NCI-H69 (cell line): ENCODE results near the gene CLEC4F.

Experiments used
- DNase-seq: peaks from one replicate; lab custom pipeline; 2025; lab: John Stamatoyannopoulos, UW

CLEC4F gene

DNA sequence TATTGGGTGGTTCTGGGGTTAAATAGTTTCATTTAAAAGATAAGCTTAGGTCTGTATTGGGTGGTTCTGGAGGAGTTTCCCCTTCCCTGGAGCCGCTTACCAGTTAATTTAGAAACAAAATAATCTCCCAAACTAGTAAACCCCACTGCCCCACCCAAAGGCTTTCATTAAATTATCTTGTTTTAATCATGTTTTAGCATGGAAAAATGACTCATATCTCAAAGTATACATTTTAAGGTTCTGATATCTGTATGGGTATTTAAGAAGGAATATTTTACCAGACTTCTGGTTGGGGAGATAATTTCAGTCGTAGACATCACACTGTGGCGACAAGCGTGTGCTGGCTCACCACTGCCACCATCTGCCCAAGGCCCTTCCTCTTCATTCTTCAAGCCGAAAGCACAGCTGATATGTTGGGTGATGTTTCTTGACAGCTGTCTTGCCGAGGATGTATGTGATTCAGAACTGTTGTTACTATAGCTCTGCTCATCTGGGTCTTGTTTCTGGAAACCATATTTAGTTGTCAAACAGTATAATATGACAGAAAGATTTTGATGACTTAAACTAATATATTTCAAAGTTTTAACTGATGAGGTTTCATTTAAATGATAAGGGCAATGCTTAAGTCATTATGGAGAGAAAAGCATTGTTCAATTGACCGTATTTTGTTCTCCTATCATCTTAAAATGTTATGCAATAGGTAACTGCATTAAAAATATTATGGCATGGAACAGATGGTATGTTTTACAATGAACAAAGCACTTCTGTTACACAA lies 35.1 kb downstream of the CLEC4F start:
- DNase-seq: peak; percentile 53

GRCh38 chr2:70784320-70784719 lies 36.1 kb downstream of the CLEC4F start:
- no peak for DNase-seq

DNA sequence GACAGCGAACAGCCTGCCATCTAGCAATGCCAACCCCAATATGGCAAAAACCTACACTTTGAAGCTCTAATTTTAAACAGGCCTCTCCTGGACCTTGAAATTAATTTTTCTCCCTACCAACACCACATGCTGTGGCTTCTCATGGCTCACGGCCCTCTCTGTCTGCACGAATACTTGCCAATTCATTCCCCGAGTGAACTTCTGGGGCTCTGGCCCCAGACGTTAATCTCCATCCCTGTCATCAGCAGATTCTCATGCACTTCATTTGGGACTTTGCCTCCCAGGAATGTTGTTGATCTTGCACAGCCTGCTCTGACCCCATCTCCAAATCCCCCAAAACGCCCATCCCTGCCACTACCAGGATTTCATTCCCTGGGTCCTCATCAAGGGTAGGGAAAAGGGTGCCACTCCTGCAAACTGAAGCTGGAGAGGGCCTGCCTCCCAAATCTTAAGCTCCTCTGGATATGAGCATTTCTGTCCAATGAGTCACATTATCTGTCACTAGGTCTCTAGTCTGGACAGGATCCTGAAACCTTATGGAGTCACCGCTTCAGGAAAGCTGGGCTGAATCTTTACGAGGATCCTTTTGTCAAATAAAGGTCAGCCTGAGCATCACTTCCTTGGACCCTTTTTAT lies 40.4 kb downstream of the CLEC4F start:
- DNase-seq: no peak

DNA sequence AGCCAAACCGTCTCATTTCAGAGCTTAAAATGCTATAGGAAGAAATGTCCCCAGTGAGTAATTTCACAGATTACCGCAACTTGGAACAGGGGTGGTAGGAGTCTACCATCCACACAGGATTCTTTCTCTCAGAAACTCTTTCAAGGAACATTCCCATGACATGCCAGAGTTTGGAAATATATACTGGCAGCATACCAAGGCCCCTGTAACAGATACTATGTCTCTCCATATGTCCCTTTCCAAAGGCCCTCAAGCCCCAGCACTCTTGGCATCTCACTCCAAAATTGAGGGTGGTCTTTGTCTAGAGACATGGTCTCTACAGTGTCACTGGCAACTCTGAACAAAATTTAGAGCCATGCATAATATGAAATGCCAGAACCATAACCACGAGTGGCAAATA lies 40.9 kb downstream of the CLEC4F start:
- no peak for DNase-seq

DNA sequence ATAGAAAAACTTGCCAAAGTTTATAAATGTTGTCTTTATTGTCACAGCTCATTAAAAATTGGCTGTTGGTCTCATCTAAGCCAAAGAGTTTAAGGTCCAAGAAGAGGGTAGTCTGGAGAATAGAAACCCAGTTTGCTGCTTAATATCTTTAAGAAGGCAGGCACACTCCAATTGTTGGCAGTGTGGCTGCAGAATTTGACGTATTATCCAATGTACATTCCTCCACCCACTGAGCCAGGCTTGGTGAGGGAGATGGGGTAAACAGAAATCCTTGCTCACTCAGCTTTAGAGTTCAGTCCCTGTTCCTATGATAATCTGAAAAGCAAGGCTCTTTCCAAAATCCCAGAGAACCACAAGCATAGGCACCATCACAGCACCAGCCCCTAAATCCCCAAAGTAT lies 41.7 kb downstream of the CLEC4F start:
- DNase-seq: no peak

DNA sequence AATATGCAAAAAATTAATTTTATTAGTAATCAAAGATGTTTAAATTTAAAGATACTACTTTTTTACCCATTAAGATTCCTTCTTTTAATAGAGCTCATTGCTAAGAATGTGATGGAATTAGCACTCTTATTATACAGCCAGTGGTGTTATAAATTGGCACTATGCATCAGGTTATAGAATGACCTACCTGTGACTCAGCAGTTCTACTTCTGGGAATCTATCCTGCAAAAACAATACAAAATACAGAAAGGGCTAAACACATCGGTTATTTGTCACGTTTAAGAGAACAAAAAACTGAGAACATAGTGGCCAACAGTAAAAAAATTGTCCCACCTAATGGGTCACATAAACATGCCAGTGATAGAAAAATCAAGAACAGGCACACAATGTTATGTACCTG lies 42.9 kb downstream of the CLEC4F start:
- no peak for DNase-seq

- DNase-seq: no peak
Measured at GRCh38 chr2:70776266-70776665, 44.1 kb downstream of the CLEC4F start.

DNA sequence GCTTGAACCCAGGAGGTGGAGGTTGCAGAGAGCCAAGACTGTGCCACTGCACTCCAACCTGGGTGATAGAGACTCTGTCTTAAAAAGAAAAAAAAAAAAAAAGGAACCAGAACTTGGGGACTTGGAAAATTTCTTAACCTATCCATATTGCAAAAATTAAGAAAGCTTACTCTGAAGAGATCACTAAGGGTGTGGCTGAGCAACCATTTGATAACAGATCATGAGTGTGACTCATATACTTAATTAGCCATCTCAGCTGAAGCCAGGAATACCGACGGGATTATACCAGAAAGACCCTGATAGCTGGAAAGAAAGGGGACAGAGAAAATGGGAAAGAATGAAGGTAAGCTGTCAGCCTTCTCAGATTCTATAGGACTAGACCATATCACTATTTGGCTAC lies 45.3 kb downstream of the CLEC4F start:
- DNase-seq: peak; percentile 1

DNA sequence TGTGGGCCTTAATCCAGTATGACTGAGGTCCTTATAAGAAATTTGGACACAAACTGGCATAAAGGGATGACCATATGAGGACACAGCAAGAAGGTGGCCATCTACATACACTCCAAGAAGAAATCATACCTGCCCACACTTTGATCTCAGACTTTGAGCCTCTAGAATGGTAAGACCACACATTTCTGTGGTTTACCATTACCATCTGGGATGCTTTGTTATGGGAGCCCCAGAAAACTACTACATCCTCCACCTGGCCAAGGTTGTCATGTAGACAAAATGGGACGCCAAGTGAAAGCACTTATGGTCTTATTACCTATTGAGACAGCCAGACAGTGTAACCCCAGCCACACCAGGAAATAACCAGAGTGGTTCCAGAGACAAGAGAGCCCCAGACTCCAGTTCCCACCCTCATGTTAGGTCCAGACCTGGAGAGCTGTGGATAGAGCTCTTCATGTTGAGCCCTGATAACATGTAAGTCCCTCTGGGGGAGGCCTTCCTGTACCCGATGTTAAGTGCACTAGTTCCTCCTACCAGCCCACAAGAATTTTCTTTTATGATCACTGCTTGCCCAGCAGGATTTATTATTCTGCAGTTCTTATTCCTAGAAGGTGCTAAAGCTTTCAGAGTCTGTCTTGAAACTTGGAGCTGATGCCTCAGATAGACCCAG lies 47.8 kb downstream of the CLEC4F start:
- no peak for DNase-seq

- DNase-seq: no peak
Measured at GRCh38 chr2:70771446-70771845, 49.0 kb downstream of the CLEC4F start.

DNA sequence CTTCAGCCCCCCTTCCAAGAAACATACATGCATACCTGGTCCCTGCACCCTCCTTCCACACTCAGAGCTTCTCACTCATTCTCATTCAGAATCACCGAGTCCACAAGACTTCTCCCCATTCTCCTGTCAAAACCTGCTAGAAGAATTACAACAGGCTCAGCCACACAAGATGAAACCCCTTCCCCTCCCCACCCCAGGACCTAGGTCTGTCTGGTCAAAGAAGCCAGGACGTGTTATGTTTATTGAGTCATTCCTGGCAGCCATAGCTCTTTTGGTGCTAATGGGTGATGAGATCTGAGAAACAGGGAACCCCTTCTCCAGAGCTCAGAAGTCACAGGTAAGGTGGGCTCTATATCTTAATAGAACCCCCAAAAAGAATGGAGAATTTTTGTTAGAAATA lies 50.9 kb downstream of the CLEC4F start:
- DNase-seq: no peak

GRCh38 chr2:70768590-70769085 lies 51.8 kb downstream of the CLEC4F start:
- DNase-seq: no peak

- DNase-seq: peak; percentile 77
Measured at GRCh38 chr2:70767699-70768589, 52.5 kb downstream of the CLEC4F start, which contains the start of gene ADD2. Gene ADD2, minus strand, starts transcription at chr2:70768200. Its CDS starts 61,792 bp downstream, at chr2:70706408.

DNA sequence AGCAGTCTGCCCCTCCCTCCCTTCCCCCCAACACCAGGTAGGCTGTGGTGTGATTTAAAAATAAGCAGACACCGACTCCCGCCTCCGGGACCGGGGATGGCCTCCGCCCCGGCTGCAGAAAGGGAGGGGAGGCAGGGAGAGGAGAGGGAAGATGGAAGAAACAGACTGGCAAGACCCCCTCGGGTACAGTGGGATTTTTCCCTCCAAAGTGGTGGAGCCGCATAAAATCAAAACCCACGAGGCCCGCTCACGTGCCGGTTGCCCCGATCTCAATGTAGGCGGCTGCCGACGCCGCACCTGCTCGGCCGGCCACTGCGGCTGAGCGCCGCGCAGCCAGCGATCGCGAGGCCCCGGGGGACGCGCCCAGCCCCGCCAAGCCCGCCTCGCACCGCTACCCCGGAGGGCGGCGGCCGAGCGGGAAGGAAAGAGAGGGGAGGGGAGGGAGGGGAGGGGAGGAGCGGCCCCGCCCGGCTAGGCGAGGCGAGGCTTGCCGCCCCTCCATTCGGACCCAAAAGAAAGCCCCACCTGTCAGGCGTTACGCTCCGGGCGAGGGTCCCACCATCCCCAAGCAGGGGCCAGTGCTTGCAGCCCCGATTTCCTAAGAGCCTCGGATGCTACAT lies 53.2 kb downstream of the CLEC4F start:
- DNase-seq: peak; percentile 79

- peak; percentile 15 for DNase-seq
Measured at GRCh38 chr2:70766357-70767078, 53.9 kb downstream of the CLEC4F start.

GRCh38 chr2:70765507-70765906 lies 54.9 kb downstream of the CLEC4F start:
- no peak for DNase-seq

- peak; percentile 6 for DNase-seq
Measured at GRCh38 chr2:70759446-70759845, 61.0 kb downstream of the CLEC4F start.
